HG03060 (cell line): ENCODE results near the gene TAF10.

Source experiments
- ATAC-seq: cut with Tn5 transposase; IDR thresholded peaks from one replicate; pipeline ENCODE4 v1.9.1; 2021; ENCODE audit warnings: low read depth, moderate number of reproducible peaks; ENCODE audit not compliant: unreplicated experiment

The TAF10 gene

DNA sequence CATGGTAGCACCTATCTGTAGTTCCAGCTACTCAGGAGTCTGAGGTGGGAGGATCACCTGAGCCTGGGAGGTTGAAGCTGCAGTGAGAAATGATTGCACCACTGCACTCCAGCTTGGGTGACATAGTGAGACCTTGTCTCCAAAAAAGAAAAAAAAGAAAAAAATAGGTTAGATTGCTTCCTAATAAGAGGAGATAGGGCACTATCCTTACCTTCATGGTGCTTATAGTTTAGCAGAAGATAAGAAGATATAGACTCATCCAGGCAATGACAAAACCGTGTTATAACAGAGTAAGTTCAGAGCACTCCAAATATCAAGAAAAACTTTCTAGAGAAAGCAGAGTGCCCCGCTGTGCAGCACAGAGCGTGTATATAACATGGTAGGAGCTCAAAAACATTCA lies 50.7 kb downstream of the TAF10 start:
- no peak for ATAC-seq
